HG03196 (cell line): ENCODE measurements around the gene GREB1.

Experiments
- ATAC-seq: cut with Tn5 transposase; IDR thresholded peaks from one replicate; pipeline ENCODE4 v1.9.1; 2021; ENCODE audit not compliant: unreplicated experiment

Gene GREB1

DNA sequence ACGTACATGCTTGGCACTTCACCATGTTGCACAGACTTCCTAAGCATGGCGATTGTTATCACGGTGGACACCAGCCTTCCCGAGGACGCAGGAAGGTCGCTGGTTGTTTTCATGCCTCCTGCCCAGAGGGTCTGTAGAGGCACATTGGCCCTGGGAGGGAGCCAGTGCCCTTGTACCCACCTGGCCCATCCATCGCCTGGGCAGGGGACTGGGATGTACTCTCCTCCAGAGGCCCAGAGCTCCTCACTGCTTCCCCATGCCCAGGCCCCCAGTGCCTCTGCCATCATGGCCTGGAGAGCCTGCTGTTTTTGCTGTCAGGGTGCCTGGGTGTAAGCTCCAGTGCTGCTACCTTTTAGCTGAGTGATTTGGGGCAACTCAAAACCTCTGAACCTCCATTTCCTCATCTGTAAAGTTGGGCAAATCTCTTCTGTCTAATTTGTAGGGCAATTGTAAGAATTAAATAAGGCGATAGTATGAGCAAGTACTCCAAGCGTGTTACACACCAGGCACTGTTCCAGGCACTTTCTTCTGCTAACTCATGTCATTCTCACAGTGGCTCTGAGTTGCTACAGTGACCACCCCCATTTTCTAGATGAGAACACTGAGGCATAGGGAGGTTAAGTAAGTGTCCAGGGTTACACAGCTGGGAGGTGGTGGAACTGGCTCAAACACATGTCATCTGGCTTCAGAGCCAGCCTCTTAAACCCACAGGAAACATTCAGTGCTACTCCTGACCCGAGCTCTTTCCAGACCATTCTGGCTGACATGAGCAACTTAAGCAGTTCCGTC, 45.3 kb downstream of the GREB1 start:
- no peak for ATAC-seq

GRCh38 chr2:11579867-11580659, 46.2 kb downstream of the GREB1 start:
- ATAC-seq = no peak

- no peak for ATAC-seq
Measured at GRCh38 chr2:11580697-11581096, 46.9 kb downstream of the GREB1 start.

GRCh38 chr2:11581124-11581796, 47.4 kb downstream of the GREB1 start:
- ATAC-seq = no peak

GRCh38 chr2:11581797-11582611, 48.2 kb downstream of the GREB1 start:
- ATAC-seq = no peak

GRCh38 chr2:11582612-11582861, 48.7 kb downstream of the GREB1 start:
- no peak for ATAC-seq

GRCh38 chr2:11582862-11583752, 49.3 kb downstream of the GREB1 start:
- peak; percentile 38 for ATAC-seq

DNA sequence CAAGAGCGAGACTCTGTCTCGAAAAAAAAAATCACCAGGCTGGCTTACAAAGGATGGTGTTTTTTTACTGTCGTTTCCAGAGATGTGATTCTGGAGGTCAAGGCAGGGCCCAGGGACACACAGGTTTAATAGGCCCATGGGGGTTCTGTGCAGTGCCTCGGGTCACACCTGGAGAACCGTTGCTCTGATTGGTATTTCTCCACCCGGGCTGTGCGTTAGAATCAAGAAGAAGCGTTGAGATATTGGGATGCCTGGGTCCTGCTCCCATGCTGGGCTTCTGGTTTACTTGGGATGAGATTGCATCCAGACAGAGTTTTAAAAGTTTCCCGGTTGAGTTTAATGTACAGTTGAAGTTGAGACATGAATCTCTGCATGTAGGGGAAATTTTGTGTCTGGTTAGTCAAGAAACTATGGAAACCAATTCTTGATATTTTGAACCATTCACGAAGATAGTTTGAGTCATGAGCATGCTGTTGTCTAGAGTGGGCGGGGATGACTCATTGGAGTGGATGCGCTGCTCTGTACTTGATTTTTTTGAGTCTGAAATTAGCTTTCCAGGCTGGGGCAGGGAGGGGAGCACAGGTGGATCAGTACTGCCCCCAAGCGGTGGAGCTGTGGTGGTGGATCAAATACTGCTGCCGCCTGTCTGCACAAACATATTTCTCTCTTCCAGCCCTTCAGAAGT, 50.1 kb downstream of the GREB1 start:
- ATAC-seq = peak; percentile 75

GRCh38 chr2:11584525-11585056, 50.7 kb downstream of the GREB1 start:
- ATAC-seq = no peak

- ATAC-seq = no peak
Measured at GRCh38 chr2:11585071-11585470, 51.2 kb downstream of the GREB1 start.

DNA sequence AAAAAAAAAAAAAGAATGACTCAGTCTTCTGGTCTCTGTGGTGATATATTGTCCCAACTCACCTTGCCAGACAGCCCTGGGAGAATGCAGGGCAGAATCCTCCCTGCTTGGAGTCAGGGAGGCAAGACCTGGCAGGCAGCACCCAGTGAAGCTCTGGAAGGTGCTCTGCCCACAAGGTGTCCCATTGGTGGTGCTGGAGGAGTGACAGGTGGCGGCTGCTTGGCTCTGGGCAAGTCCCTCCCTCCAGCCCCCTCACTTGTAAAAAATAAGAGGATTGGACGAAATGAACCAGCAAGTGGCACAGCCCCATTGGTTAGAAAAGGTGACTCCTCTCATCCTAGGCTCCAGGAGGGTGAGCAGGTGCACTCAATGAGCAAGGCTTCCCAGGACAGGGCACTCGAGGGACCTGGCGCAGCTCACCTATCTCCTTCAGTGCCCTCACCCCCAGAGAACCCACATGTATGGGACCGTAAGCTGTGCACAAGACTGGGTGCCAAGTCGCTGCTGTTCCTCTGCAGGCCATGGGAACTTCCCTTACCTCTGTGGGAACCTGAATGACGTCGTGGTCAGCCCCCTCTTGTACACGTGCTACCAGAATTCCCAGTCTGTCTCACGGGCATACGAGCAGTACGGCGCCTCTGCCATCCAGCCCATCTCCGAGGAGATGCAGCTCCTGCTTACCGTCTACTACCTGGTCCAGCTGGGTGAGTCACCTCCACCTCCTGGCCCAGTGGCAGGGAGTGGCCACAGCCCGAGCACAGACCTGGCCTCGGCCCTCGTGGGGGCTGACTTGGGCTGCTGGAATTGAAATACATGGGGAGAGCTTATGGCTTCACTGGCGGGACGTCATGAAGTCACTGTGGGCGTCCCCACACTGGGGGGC, 54.6 kb downstream of the GREB1 start:
- ATAC-seq = no peak

- no peak for ATAC-seq
Measured at GRCh38 chr2:11589316-11589940, 55.6 kb downstream of the GREB1 start.

GRCh38 chr2:11590193-11590592, 56.3 kb downstream of the GREB1 start:
- no peak for ATAC-seq

DNA sequence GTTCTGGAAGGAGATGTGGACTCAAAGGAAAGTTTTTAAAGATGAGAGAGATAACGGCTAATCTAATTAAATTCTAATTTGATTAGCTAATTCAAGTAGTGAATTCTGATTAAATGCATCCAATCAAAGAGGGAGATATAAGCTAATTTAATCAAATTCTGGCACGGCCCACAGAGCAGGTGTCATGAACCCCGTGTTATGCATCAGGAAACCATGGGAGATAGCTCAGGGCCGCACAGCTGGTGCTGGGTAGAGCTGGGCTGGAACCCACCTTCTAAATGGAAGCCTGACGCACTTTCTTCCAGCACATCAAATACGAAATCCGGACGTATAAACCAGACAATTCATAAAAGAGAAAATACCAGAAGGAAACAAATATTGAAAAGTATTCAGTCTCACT, 57.2 kb downstream of the GREB1 start:
- ATAC-seq = no peak

GRCh38 chr2:11592671-11593574, 59.1 kb downstream of the GREB1 start:
- ATAC-seq = no peak

DNA sequence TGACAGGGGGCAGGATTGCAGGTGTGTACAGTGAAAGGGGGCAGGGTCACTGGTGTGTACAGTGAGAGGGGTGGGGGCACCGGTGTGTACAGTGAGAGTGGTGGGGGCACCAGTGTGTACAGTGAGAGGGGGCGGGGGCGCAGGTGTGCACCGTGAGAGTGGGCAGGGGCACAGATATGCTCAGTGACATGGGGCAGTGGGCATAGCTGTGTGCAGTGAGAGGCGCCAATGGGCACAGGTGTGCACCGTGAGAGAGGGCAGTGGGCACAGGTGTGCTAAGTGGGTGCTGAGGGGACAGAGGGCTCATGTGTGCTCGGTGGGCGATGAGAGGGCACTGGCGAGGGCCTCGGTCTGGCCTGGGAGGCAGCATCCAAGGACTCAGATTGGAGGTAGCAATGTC, 63.0 kb downstream of the GREB1 start:
- ATAC-seq = no peak
